ENCODE measurements around the gene SLC35F4.

SLC35F4 gene

DNA sequence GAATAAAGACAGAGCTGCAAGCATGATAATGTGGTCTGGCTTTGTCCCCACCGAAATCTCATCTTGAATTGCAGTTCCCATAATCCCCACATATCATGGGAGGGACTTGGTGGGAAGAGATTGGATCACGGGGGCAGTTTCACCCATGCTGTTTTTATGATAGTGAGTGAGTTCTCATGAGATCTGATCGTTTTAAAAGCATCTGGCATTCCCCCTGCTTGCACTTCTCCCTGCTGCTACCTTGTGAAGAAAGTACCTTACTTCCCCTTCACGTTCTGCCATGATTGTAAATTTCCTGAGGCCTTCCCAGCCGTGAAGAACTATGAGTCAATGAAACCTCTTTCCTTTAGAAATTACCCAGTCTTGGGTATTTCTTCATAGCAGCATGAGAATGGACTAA lies 158.7 kb downstream of the SLC35F4 start:
- Histone ChIP-seq H3K4me3 (ENCODE audit: low read length) (no peak overlapping the region), H3K9me3 (ENCODE audit: control insufficient read depth, low read length) (no peaks in the 10 kb centered on the region), H3K9ac (ENCODE audit: low read length) (no peak overlapping the region), H3K4me1 (ENCODE audit: control insufficient read depth, insufficient read depth, low read length) (no peaks in the 10 kb centered on the region), H3K27me3 (ENCODE audit: control insufficient read depth, insufficient read depth, low read length) (no peaks in the 10 kb centered on the region), H3K36me3 (ENCODE audit: control insufficient read depth, insufficient read depth, low read length) (no peaks in the 10 kb centered on the region)

DNA sequence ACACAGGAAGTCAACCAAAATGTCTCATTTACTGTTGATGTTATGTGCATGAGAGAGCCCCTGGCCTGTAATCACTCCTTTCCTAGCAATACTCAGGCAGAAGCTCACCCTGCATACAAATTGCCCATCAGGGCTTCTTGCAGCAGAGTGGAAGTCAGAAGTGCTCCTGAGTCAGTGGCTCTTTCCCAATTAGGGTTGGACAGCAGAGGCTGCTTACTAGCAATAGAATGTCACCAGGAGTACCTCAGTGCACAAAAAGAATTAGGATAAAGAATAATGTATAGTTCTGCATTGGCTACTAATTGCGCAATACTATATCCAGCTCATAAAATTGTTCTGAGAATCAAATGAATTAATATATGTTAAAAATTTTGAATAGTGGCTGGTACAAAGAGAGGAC lies 161.1 kb downstream of the SLC35F4 start:
- H3K4me3 ChIP-seq (ENCODE audit: low read length) = no peak overlapping the region
- H3K36me3 ChIP-seq (ENCODE audit: control insufficient read depth, insufficient read depth, low read length) = no peaks in the 10 kb centered on the region
- no peaks in the 10 kb centered on the region for H3K9me3 ChIP-seq (ENCODE audit: control insufficient read depth, low read length)
- H3K4me1 ChIP-seq (ENCODE audit: control insufficient read depth, insufficient read depth, low read length) = no peaks in the 10 kb centered on the region
- no peaks in the 10 kb centered on the region for H3K27me3 ChIP-seq (ENCODE audit: control insufficient read depth, insufficient read depth, low read length)
- no peak overlapping the region for H3K9ac ChIP-seq (ENCODE audit: low read length)

DNA sequence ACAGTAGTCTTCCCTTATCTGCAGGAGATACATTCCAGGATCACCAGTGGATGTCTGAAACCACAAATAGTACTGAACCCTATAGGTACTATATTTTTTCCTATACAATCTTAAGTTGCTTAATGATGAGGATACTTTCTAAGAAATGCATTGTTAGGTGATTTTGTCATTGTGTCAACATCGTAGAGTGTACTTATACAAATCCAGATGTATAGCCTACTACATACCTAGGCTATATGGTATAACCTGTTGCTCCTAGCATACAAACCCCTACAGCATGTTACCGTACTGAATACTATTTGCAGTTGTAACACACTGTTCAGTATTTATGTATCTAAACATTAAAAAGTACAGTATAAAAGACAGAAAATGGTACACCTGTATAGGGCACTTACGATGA lies 165.9 kb downstream of the SLC35F4 start:
- Histone ChIP-seq H3K4me1 (ENCODE audit: control insufficient read depth, insufficient read depth, low read length) (no peaks in the 10 kb centered on the region), H3K9ac (ENCODE audit: low read length) (no peak overlapping the region), H3K4me3 (ENCODE audit: low read length) (no peak overlapping the region), H3K36me3 (ENCODE audit: control insufficient read depth, insufficient read depth, low read length) (no peaks in the 10 kb centered on the region), H3K27me3 (ENCODE audit: control insufficient read depth, insufficient read depth, low read length) (no peaks in the 10 kb centered on the region), H3K9me3 (ENCODE audit: control insufficient read depth, low read length) (no peaks in the 10 kb centered on the region)

DNA sequence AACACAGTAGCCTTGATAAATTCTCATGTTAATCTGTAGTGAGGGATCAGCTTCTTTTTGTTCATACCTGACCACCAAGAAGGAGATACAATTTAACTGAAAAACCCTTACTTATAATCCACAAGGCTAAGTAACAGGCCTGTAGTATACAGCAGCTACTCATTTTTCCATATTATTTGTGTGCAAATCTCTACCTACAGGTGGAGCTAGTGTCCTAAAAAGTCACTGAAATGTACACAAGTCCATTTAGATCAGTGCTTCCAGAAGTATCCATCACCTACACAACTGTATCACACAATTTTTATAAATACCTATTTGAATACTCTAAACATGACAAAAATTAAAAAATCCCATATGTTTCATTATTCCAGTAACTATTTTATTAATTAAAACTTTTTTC lies 173.2 kb downstream of the SLC35F4 start:
- H3K4me3 ChIP-seq (ENCODE audit: low read length) = no peak overlapping the region
- no peaks in the 10 kb centered on the region for H3K36me3 ChIP-seq (ENCODE audit: control insufficient read depth, insufficient read depth, low read length)
- H3K4me1 ChIP-seq (ENCODE audit: control insufficient read depth, insufficient read depth, low read length) = no peaks in the 10 kb centered on the region
- no peaks in the 10 kb centered on the region for H3K9me3 ChIP-seq (ENCODE audit: control insufficient read depth, low read length)
- H3K27me3 ChIP-seq (ENCODE audit: control insufficient read depth, insufficient read depth, low read length) = no peaks in the 10 kb centered on the region
- H3K9ac ChIP-seq (ENCODE audit: low read length) = no peak overlapping the region

DNA sequence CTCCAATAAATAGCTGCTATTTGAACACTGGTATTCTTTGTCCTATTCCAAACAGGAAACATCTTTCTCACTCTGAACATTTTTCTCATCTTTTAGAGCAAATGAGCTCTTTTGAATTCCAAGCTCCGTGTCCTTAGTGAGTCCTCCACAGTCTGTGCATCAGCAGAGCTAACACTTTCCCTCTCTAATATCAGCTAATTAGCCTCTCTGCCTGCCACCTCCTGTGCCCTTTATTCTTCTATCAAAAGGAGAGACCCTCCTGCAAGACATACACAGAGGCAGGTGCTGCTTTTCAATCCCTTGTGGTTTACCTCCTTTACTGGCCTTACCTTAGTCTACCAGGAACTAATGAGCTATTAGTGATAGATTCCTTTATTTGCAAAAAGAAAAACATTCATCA lies 178.5 kb downstream of the SLC35F4 start:
- no peaks in the 10 kb centered on the region for H3K4me1 ChIP-seq (ENCODE audit: control insufficient read depth, insufficient read depth, low read length)
- no peak overlapping the region for H3K4me3 ChIP-seq (ENCODE audit: low read length)

DNA sequence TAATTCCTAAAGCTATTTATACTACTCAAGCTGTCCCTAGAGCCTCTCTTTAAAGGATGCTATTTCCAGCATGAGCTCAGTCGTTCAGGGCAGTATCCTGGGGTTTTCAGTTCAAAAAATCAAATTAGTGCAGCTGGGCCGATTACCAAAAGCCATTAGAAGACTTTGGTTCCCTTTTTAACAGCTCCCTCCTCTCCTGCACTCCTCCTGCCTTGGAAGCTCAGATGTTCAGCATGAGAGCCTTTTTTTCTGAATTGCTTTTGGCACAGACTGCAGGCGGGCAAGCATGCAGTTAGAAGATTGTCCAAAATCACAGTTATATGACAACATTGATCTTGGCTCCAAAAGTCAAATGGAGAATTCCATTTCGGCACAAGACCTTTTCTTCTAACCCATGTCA lies 179.6 kb downstream of the SLC35F4 start:
- Histone ChIP-seq H3K9me3 (ENCODE audit: control insufficient read depth, low read length) (no peaks in the 10 kb centered on the region), H3K36me3 (ENCODE audit: control insufficient read depth, insufficient read depth, low read length) (no peaks in the 10 kb centered on the region), H3K9ac (ENCODE audit: low read length) (no peak overlapping the region), H3K27me3 (ENCODE audit: control insufficient read depth, insufficient read depth, low read length) (no peaks in the 10 kb centered on the region), H3K4me3 (ENCODE audit: low read length) (no peak overlapping the region), H3K4me1 (ENCODE audit: control insufficient read depth, insufficient read depth, low read length) (no peaks in the 10 kb centered on the region)

More for the DNA sequence above, 178.5 kb downstream of the SLC35F4 start:
- Histone ChIP-seq H3K36me3 (ENCODE audit: control insufficient read depth, insufficient read depth, low read length) (no peaks in the 10 kb centered on the region), H3K9me3 (ENCODE audit: control insufficient read depth, low read length) (no peaks in the 10 kb centered on the region), H3K27me3 (ENCODE audit: control insufficient read depth, insufficient read depth, low read length) (no peaks in the 10 kb centered on the region), H3K9ac (ENCODE audit: low read length) (no peak overlapping the region)

DNA sequence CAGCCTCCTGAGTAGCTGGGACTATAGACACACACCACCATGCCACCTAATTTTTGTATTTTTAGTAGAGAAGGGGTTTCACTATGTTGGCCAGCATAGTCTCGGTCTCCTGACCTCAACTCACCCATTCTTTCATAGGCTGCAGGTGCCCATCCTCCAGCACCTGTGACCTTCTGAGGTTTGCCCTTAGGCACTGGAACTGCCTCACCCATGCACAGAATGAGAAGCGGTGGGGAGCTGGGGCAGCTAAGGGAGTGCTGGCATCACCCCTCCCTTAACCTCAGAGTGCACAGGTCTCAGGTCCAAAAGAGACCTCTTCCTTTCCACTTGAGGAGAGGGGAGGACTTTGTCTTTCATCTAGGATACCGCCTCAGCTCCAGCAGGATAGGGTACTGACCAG lies 194.9 kb downstream of the SLC35F4 start:
- no peak overlapping the region for H3K9ac ChIP-seq (ENCODE audit: low read length)
- H3K9me3 ChIP-seq (ENCODE audit: control insufficient read depth, low read length) = no peaks in the 10 kb centered on the region
- H3K27me3 ChIP-seq (ENCODE audit: control insufficient read depth, insufficient read depth, low read length) = no peaks in the 10 kb centered on the region
- no peaks in the 10 kb centered on the region for H3K4me1 ChIP-seq (ENCODE audit: control insufficient read depth, insufficient read depth, low read length)
- H3K4me3 ChIP-seq (ENCODE audit: low read length) = no peak overlapping the region
- H3K36me3 ChIP-seq (ENCODE audit: control insufficient read depth, insufficient read depth, low read length) = no peaks in the 10 kb centered on the region

DNA sequence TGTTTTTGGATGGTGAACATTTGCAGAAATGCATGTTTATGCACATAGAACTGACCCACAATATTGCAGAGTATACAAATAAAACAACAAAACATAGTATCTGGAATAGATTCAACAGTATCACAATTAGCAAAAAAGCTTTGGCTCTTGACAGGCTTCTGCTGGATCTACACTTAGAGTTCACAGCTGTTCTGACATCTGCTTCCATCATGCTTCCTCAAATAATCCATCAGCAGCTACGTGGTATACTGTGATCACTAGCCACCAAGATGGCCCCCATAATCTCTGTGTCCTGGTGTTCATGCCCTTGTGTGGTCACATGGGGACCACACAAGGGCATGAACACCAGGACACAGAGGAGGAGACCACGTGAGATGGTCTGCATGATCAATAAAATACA lies 205.7 kb downstream of the SLC35F4 start:
- Histone ChIP-seq H3K4me1 (ENCODE audit: control insufficient read depth, insufficient read depth, low read length) (no peaks in the 10 kb centered on the region), H3K27me3 (ENCODE audit: control insufficient read depth, insufficient read depth, low read length) (no peaks in the 10 kb centered on the region), H3K36me3 (ENCODE audit: control insufficient read depth, insufficient read depth, low read length) (no peaks in the 10 kb centered on the region), H3K9me3 (ENCODE audit: control insufficient read depth, low read length) (no peaks in the 10 kb centered on the region), H3K4me3 (ENCODE audit: low read length) (no peak overlapping the region), H3K9ac (ENCODE audit: low read length) (no peak overlapping the region)

DNA sequence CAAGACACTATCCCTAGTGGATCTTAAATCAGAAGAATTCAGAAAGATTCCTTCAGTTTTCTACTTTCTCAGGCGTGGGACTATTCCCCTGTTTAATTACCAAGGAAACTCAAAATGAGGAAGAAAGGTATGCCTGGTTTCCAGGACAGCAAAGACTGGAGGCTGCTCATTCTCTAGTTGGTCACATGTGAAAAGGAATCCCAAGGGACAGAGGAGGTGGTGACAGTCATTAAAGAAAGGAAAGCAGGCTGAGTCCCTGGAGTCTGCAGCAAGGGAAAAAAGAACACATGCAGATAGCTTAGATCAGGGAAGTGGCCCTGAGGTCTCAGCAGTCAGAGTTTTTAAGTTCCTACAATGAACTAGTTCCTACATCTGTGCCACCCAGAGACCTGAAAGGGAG lies 206.8 kb downstream of the SLC35F4 start:
- Histone ChIP-seq H3K4me3 (ENCODE audit: low read length) (no peak overlapping the region), H3K9me3 (ENCODE audit: control insufficient read depth, low read length) (no peaks in the 10 kb centered on the region), H3K9ac (ENCODE audit: low read length) (no peak overlapping the region), H3K4me1 (ENCODE audit: control insufficient read depth, insufficient read depth, low read length) (no peaks in the 10 kb centered on the region), H3K36me3 (ENCODE audit: control insufficient read depth, insufficient read depth, low read length) (no peaks in the 10 kb centered on the region), H3K27me3 (ENCODE audit: control insufficient read depth, insufficient read depth, low read length) (no peaks in the 10 kb centered on the region)

DNA sequence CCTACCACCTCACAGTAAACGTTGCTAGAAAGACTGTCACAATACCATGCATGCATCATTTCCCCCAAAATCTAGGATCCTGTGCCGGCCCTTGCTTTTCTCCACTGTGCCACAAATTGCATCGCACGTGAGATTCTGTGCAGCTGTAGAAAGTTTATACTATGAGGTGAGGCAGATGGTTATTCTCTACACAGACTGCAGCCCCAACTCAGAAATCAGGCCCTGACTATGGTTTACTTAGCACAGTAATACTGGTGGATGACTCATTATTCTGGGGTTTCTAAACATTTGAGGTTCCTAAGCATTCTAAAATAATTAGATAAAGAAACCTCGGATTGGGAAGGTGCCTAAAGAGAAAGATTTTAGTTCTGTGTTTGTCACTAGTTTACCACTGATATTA lies 208.4 kb downstream of the SLC35F4 start:
- no peaks in the 10 kb centered on the region for H3K27me3 ChIP-seq (ENCODE audit: control insufficient read depth, insufficient read depth, low read length)
- no peak overlapping the region for H3K9ac ChIP-seq (ENCODE audit: low read length)
- H3K4me3 ChIP-seq (ENCODE audit: low read length) = no peak overlapping the region
- no peaks in the 10 kb centered on the region for H3K4me1 ChIP-seq (ENCODE audit: control insufficient read depth, insufficient read depth, low read length)
- no peaks in the 10 kb centered on the region for H3K9me3 ChIP-seq (ENCODE audit: control insufficient read depth, low read length)
- no peaks in the 10 kb centered on the region for H3K36me3 ChIP-seq (ENCODE audit: control insufficient read depth, insufficient read depth, low read length)

DNA sequence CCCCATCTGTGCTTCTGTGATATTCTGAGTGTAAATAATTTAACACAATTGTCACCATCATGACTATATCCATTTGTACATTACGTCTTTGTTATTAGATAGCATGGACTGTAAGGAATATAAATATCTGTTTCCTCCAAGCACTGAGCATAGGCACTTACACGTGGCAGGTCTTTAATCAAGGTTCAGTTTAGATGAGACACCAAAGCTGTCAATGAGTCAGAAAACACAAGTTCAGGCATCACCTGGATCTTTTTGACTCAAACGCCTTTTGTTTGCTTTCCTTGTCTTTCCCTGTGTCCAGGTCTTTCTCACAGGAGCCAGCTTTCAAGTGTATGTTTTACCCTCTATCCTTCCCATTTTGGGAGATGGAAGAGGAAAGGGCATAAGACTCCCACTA lies 209.0 kb downstream of the SLC35F4 start:
- no peaks in the 10 kb centered on the region for H3K36me3 ChIP-seq (ENCODE audit: control insufficient read depth, insufficient read depth, low read length)
- H3K9ac ChIP-seq (ENCODE audit: low read length) = no peak overlapping the region
- no peaks in the 10 kb centered on the region for H3K4me1 ChIP-seq (ENCODE audit: control insufficient read depth, insufficient read depth, low read length)
- no peak overlapping the region for H3K4me3 ChIP-seq (ENCODE audit: low read length)
- no peaks in the 10 kb centered on the region for H3K27me3 ChIP-seq (ENCODE audit: control insufficient read depth, insufficient read depth, low read length)
- no peaks in the 10 kb centered on the region for H3K9me3 ChIP-seq (ENCODE audit: control insufficient read depth, low read length)

DNA sequence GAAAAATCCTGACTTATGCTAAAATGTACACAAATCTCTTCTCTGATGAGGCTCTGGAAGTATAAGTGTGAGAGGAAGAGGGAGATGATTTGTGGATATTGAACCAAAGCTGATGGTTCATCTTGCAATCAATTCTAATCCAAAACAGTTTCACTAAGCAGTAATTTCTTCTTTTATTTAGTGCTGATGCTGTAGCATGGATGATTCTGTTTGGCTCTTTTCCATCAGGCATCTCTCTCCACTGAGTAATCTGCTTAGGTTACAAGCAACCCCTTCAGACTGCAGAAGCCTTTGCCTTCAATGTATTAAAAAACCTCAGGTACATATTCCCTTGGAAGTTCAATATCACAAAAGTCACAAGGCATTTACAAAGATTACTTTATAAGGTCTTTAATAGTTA lies 213.1 kb downstream of the SLC35F4 start:
- Histone ChIP-seq H3K4me3 (ENCODE audit: low read length) (no peak overlapping the region), H3K4me1 (ENCODE audit: control insufficient read depth, insufficient read depth, low read length) (no peaks in the 10 kb centered on the region), H3K36me3 (ENCODE audit: control insufficient read depth, insufficient read depth, low read length) (no peaks in the 10 kb centered on the region), H3K27me3 (ENCODE audit: control insufficient read depth, insufficient read depth, low read length) (no peaks in the 10 kb centered on the region), H3K9ac (ENCODE audit: low read length) (no peak overlapping the region), H3K9me3 (ENCODE audit: control insufficient read depth, low read length) (no peaks in the 10 kb centered on the region)

DNA sequence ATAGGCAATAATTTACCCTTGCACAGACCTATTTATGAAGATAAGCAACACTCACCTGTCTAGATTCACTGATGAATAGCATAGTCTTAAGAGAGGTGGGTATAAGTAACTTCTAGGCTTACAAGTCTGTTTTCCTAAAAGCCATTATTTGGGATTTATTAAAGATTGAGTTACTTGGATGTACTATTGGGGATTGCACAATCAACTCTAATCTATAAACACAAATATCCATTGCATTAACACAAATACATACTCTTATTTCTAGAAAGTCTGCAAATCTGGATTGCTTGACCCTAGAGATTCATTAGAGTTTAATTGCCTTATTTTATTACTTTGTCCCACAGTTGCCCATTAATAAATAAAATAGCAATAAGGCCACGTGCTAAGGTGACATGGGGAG lies 224.1 kb downstream of the SLC35F4 start:
- Histone ChIP-seq H3K9ac (ENCODE audit: low read length) (no peak overlapping the region), H3K4me1 (ENCODE audit: control insufficient read depth, insufficient read depth, low read length) (no peaks in the 10 kb centered on the region), H3K36me3 (ENCODE audit: control insufficient read depth, insufficient read depth, low read length) (no peaks in the 10 kb centered on the region), H3K27me3 (ENCODE audit: control insufficient read depth, insufficient read depth, low read length) (no peaks in the 10 kb centered on the region), H3K4me3 (ENCODE audit: low read length) (no peak overlapping the region), H3K9me3 (ENCODE audit: control insufficient read depth, low read length) (no peaks in the 10 kb centered on the region)
